Trophoblast cell (in vitro differentiated cells and primary cell): ENCODE results near the gene KLHL35.

Experiments used
- DNase-seq, 2 donors: peaks; one replicate each; pipeline ENCODE4 v3.0.0-alpha.2; 2016
- H2AFZ ChIP-seq: 2 replicates; pipeline ENCODE4 v1.6.1; 2013; ENCODE audit warnings: low read length, moderate library complexity, mild to moderate bottlenecking; ENCODE audit not compliant: insufficient read depth, poor library complexity
- H2AK5ac ChIP-seq: 2 replicates; pipeline ENCODE4 v1.6.1; 2013; ENCODE audit warnings: mild to moderate bottlenecking, low read length
- H2BK120ac ChIP-seq: 2 replicates; pipeline ENCODE4 v1.6.1; 2013; ENCODE audit warnings: low read length, mild to moderate bottlenecking, moderate library complexity; ENCODE audit not compliant: insufficient read depth, poor library complexity
- H2BK12ac ChIP-seq: 2 replicates; pipeline ENCODE4 v1.6.1; 2013; ENCODE audit warnings: mild to moderate bottlenecking, low read length, moderate library complexity
- H2BK5ac ChIP-seq: 2 replicates; pipeline ENCODE4 v1.6.1; 2013; ENCODE audit warnings: low read length, low read depth, moderate library complexity, mild to moderate bottlenecking; ENCODE audit not compliant: poor library complexity
- H3K14ac ChIP-seq: 2 replicates; pipeline ENCODE4 v1.6.1; 2013; ENCODE audit warnings: mild to moderate bottlenecking, low read length
- H3K18ac ChIP-seq: 2 replicates; pipeline ENCODE4 v1.6.1; 2013; ENCODE audit warnings: mild to moderate bottlenecking, low read length
- H3K23ac ChIP-seq: 2 replicates; pipeline ENCODE4 v1.6.1; 2013; ENCODE audit warnings: low read length
- H3K27ac ChIP-seq: 2 replicates; pipeline ENCODE4 v1.5.1; 2013; ENCODE audit warnings: low read depth, mild to moderate bottlenecking, inconsistent platforms, low read length, moderate library complexity
- H3K27me3 ChIP-seq: 2 replicates; pipeline ENCODE4 v1.6.1; 2013; ENCODE audit warnings: inconsistent platforms, mild to moderate bottlenecking, low read length, moderate library complexity; ENCODE audit not compliant: insufficient read depth
- H3K36me3 ChIP-seq, 2 experiments: 1 replicate in 1 of 2; 2 replicates in 1 of 2; pipeline ENCODE4 v1.6.1; 2013; ENCODE audit warnings: low read length in 2 of 2, mild to moderate bottlenecking in 2 of 2, moderate library complexity in 1 of 2; ENCODE audit not compliant: insufficient read depth in 2 of 2, control insufficient read depth in 1 of 2
- H3K4ac ChIP-seq: 2 replicates; pipeline ENCODE4 v1.6.1; 2013; ENCODE audit warnings: low read depth, mild to moderate bottlenecking, low read length, moderate library complexity
- H3K4me1 ChIP-seq, 2 experiments: 1 replicate in 1 of 2; 2 replicates in 1 of 2; pipeline ENCODE4 v1.6.1; 2013; ENCODE audit warnings: low read length in 2 of 2, mild to moderate bottlenecking in 2 of 2, moderate library complexity in 1 of 2; ENCODE audit not compliant: insufficient read depth in 2 of 2, control insufficient read depth in 1 of 2
- H3K4me2 ChIP-seq: 2 replicates; pipeline ENCODE4 v1.6.1; 2013; ENCODE audit warnings: inconsistent platforms, mild to moderate bottlenecking, low read length, moderate library complexity
- H3K4me3 ChIP-seq: 2 replicates; pipeline ENCODE4 v1.5.1; 2013; ENCODE audit warnings: mild to moderate bottlenecking, low read depth, low read length, inconsistent platforms
- H3K79me1 ChIP-seq: one replicate; pipeline ENCODE4 v1.6.1; 2013; ENCODE audit warnings: low read length
- H3K79me2 ChIP-seq: 2 replicates; pipeline ENCODE4 v1.6.1; 2013; ENCODE audit warnings: low read length, mild to moderate bottlenecking; ENCODE audit not compliant: control insufficient read depth, insufficient read depth, poor library complexity
- H3K9ac ChIP-seq: 2 replicates; pipeline ENCODE4 v1.6.1; 2013; ENCODE audit warnings: mild to moderate bottlenecking, low read length
- H3K9me3 ChIP-seq: 2 replicates; pipeline ENCODE4 v1.6.1; 2013; ENCODE audit warnings: low read depth, mild to moderate bottlenecking, control low read depth, inconsistent platforms, low read length; ENCODE audit not compliant: insufficient read depth
- H4K12ac ChIP-seq: 2 replicates; pipeline ENCODE4 v1.6.1; 2013; ENCODE audit warnings: low read depth, mild to moderate bottlenecking, low read length, moderate library complexity
- H4K8ac ChIP-seq: 2 replicates; pipeline ENCODE4 v1.6.1; 2013; ENCODE audit warnings: low read depth, mild to moderate bottlenecking, low read length, moderate library complexity
- H4K91ac ChIP-seq: one replicate; pipeline ENCODE4 v1.6.1; 2013; ENCODE audit warnings: low read depth, mild to moderate bottlenecking, low read length, moderate library complexity
- WGBS: extraction: QIAGEN DNeasy Blood & Tissue Kit; methylation state at CpG from one replicate; pipeline ENCODE4 v1.1.7; 2013; ENCODE audit warnings: missing lambda C conversion rate; ENCODE audit not compliant: insufficient read length, insufficient coverage; ENCODE audit errors: extremely low coverage; 5-methylcytosine and 5-hydroxymethylcytosine counted together

The KLHL35 gene

DNA sequence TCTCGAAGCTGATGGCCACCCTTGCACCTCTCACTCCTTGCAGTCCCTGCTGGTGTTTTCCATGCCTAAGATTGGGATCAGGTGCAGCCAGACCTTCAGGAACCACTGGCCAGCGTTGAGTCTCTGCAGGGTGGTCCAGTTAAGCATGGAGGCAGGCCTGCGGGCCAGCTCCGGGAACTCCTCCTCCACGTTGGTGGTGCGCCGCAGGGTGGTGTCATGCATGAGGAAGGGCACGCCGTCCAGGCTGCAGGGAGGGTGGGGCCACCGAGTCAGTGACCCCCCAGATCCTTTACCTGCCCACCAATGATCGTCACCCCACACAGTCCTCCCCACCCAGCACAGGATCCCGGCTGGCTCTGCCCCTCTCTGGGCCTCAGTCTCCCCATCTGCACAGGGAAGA lies 10.0 kb upstream of the KLHL35 start:
- no peak overlapping the region for H3K4me2 ChIP-seq
- no peak overlapping the region for H2BK5ac ChIP-seq
- H3K23ac ChIP-seq: no peak overlapping the region
- H4K91ac ChIP-seq: no peak overlapping the region
- no peak overlapping the region for H3K4me3 ChIP-seq
- no peaks in the 10 kb centered on the region for H3K79me1 ChIP-seq
- H3K14ac ChIP-seq: no peak overlapping the region
- no peak overlapping the region for H4K8ac ChIP-seq
- DNase-seq: no peak
- no peak overlapping the region for H3K18ac ChIP-seq
- no peaks in the 10 kb centered on the region for H3K9me3 ChIP-seq
- H2BK12ac ChIP-seq: no peak overlapping the region
- no peak overlapping the region for H3K27ac ChIP-seq
- no peak overlapping the region for H2BK120ac ChIP-seq
- no peak overlapping the region for H3K4ac ChIP-seq
- H3K27me3 ChIP-seq: no peaks in the 10 kb centered on the region
- no peaks in the 10 kb centered on the region for H3K4me1 ChIP-seq
- H4K12ac ChIP-seq: no peak overlapping the region
- no peak overlapping the region for H2AK5ac ChIP-seq
- no peaks in the 10 kb centered on the region for H3K36me3 ChIP-seq
- H3K79me2 ChIP-seq: no peaks in the 10 kb centered on the region
- H3K9ac ChIP-seq: no peak overlapping the region
- no CpG with 5 or more reads among the region's 12 CpGs for WGBS
- H2AFZ ChIP-seq: no peak overlapping the region

DNA sequence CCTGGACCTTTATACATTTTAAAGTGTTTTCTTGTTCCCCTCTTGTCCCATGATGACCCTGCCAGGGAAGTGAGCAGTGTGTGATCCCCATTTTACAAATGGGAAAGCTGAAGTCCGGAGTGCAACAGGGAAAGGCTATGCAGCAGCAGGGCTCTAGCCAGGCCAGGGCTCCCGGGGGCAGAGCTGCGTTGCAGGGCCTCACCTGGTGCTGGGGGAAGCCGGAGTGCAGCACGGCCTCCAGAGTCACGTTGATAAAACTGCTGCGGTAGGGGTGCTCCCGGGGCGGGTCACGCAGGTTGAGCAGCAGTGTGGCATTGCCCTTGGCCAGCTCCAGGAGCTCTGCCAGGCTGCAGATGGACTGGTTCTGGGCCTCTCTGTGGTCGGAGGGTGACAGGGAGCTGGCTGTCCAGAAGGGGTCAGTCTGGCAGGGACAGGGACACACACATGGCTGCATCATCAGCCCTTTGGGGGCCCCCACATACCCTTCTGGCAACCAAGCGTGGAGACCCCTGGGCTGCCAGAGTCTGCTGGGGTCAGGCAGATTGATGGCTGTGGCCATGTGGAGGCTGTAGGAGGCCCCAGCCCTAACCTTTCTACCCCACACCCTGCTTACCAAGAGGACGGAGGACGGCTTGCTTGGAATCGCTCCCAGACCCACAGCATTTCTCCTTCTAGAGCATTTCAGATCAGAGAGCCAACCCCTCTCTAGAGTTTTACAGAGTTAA lies 9.3 kb upstream of the KLHL35 start:
- Histone ChIP-seq H4K91ac (no peak overlapping the region), H3K9me3 (no peaks in the 10 kb centered on the region), H3K4me2 (no peak overlapping the region), H3K79me1 (no peaks in the 10 kb centered on the region), H2BK12ac (no peak overlapping the region), H2BK5ac (no peak overlapping the region), H3K14ac (no peak overlapping the region), H3K18ac (no peak overlapping the region), H3K79me2 (no peaks in the 10 kb centered on the region), H2AK5ac (no peak overlapping the region), H3K4ac (no peak overlapping the region), H3K36me3 (no peaks in the 10 kb centered on the region), H3K4me3 (no peak overlapping the region), H2AFZ (no peak overlapping the region), H3K27ac (no peak overlapping the region), H3K4me1 (no peaks in the 10 kb centered on the region), H4K12ac (no peak overlapping the region), H3K27me3 (no peaks in the 10 kb centered on the region), H2BK120ac (no peak overlapping the region), H3K23ac (no peak overlapping the region), H3K9ac (no peak overlapping the region), H4K8ac (no peak overlapping the region)
- WGBS: no CpG with 5 or more reads among the region's 15 CpGs
- no peak for DNase-seq

DNA sequence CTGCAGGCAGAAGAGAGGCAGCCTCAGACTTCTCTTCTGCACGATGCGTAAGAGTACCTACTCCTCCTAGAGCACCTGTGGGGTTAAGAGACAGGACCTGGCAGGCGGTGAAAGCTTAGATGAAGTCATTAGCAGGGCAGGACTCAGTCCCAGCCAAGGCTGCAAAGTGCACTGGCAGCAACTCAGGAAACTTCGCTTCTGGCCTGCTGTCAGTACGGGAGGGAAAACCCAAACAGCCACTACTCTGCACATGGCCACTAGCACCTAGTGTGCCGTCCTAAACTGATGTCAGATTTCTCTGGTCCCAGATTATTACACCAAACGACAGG lies 8.8 kb upstream of the KLHL35 start:
- Histone ChIP-seq H3K4me2 (no peak overlapping the region), H2AK5ac (no peak overlapping the region), H2BK12ac (no peak overlapping the region), H2BK5ac (no peak overlapping the region), H4K8ac (no peak overlapping the region), H2BK120ac (no peak overlapping the region), H3K27me3 (no peaks in the 10 kb centered on the region), H3K36me3 (no peaks in the 10 kb centered on the region), H3K18ac (no peak overlapping the region), H3K23ac (no peak overlapping the region), H3K14ac (no peak overlapping the region), H3K27ac (no peak overlapping the region), H3K79me1 (no peaks in the 10 kb centered on the region), H3K9ac (no peak overlapping the region), H3K9me3 (no peaks in the 10 kb centered on the region), H3K4me3 (no peak overlapping the region), H3K4me1 (no peaks in the 10 kb centered on the region), H4K12ac (no peak overlapping the region), H2AFZ (no peak overlapping the region), H3K4ac (no peak overlapping the region), H3K79me2 (no peaks in the 10 kb centered on the region), H4K91ac (no peak overlapping the region)
- DNase-seq: no peak
- no CpG with 5 or more reads among the region's 7 CpGs for WGBS

DNA sequence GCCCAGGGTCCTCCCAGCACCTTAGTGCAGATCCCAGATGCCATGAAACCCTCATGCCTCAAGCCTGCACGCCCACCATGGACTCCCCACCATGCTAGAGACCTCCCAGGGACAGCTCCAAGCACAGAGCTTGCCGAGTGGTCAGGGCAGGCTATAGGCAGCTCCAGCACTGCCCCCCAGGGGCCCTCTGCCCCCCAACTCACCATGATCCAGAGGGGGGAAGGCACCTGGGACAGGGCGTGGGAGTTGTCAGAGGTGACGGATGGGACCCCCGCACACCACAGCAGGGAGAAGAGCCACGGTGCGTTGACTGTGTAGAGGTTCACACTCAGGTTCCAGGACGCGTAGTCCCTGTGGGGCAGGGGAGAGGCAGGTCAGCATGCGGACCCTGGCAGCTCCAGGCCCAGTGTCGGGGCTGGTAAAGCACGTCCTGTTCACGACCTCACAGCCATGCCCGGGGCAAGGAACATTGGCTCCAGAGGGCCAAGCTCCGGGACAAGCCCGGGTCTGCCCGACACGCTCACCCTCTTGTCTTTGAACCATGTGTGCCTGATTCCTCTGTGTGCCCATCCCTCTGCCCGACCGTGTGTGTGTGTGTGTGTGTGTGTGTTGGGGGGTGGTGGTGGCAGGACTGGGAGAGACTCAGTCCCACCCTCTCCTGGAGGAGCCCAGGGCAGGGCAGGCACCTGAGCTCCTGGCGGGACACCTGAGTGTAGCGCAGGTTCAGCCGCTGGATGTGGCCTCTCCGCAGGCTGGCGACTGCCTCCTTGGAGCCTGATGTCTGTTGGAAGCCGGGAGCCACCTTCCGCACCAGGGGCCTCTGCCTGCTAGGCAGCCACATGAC lies 8.2 kb upstream of the KLHL35 start:
- no peak overlapping the region for H2BK5ac ChIP-seq
- no peak overlapping the region for H2AFZ ChIP-seq
- H4K12ac ChIP-seq: no peak overlapping the region
- no peak overlapping the region for H3K4ac ChIP-seq
- H3K9me3 ChIP-seq: peaks cover 2% of the 10 kb centered on the region
- H3K23ac ChIP-seq: no peak overlapping the region
- no peak overlapping the region for H3K4me3 ChIP-seq
- no peak overlapping the region for H4K8ac ChIP-seq
- H2BK120ac ChIP-seq: no peak overlapping the region
- H3K27me3 ChIP-seq: no peaks in the 10 kb centered on the region
- no peak for DNase-seq
- no peaks in the 10 kb centered on the region for H3K4me1 ChIP-seq
- no peak overlapping the region for H3K18ac ChIP-seq
- H4K91ac ChIP-seq: no peak overlapping the region
- no peak overlapping the region for H3K27ac ChIP-seq
- H3K36me3 ChIP-seq: no peaks in the 10 kb centered on the region
- no peaks in the 10 kb centered on the region for H3K79me2 ChIP-seq
- no peak overlapping the region for H3K14ac ChIP-seq
- no peak overlapping the region for H2BK12ac ChIP-seq
- no peaks in the 10 kb centered on the region for H3K79me1 ChIP-seq
- no peak overlapping the region for H3K4me2 ChIP-seq
- WGBS: no CpG with 5 or more reads among the region's 27 CpGs
- H3K9ac ChIP-seq: no peak overlapping the region
- H2AK5ac ChIP-seq: no peak overlapping the region
